Endothelial cell (in vitro differentiated cells): Measurements from ENCODE around the gene LCTL. TPM values are rescaled to one million over a fixed set of nuclear protein-coding genes. Genes with fewer than 3 reads are reported as not detected.

Experiments
- DNase-seq: peaks from one replicate; pipeline ENCODE4 v3.0.0; 2021; ENCODE audit warnings: low spot score
- H3K27ac Mint-ChIP-seq: one replicate; pipeline ENCODE4 v1.8.0; 2021; ENCODE audit warnings: mixed read lengths, inconsistent platforms; ENCODE audit not compliant: unreplicated experiment
- H3K27me3 Mint-ChIP-seq: one replicate; pipeline ENCODE4 v1.8.0; 2021; ENCODE audit warnings: mild to moderate bottlenecking, moderate library complexity, mixed read lengths, inconsistent platforms; ENCODE audit not compliant: unreplicated experiment
- H3K36me3 Mint-ChIP-seq: one replicate; pipeline ENCODE4 v1.8.0; 2021; ENCODE audit warnings: mild to moderate bottlenecking, low read depth, mixed read lengths, inconsistent platforms; ENCODE audit not compliant: unreplicated experiment
- H3K4me1 Mint-ChIP-seq: one replicate; pipeline ENCODE4 v1.8.0; 2021; ENCODE audit warnings: mild to moderate bottlenecking, mixed read lengths, inconsistent platforms; ENCODE audit not compliant: unreplicated experiment
- H3K4me3 Mint-ChIP-seq: one replicate; pipeline ENCODE4 v1.8.0; 2021; ENCODE audit warnings: mild to moderate bottlenecking, mixed read lengths, inconsistent platforms; ENCODE audit not compliant: unreplicated experiment
- H3K9me3 Mint-ChIP-seq: one replicate; pipeline ENCODE4 v1.8.0; 2021; ENCODE audit warnings: mixed read lengths, inconsistent platforms; ENCODE audit not compliant: unreplicated experiment
- CTCF ChIP-seq: fragments of 200-600 bp; sonication (generic); IDR thresholded peaks from one replicate; pipeline ENCODE4 v1.5.0; 2021; ENCODE audit warnings: antibody characterized with exemption; ENCODE audit not compliant: unreplicated experiment
- total RNA-seq: library from RNA; stranded (reverse); fragmentation: NEBNext Ultra II Directional; extraction: Animal tissue kit (Norgen Biotek cat#: 25700); gene quantifications from one replicate; pipeline ENCODE4 v1.2.1, GENCODE V29; 2021; ENCODE audit not compliant: unreplicated experiment

LCTL gene
- total RNA-seq, 1 donor from 2014 or later, result not detected

- Mint-ChIP-seq H3K27ac (peak overlapping the region; percentile 3), H3K4me1 (peaks cover 32% of the 10 kb centered on the region), H3K4me3 (peak overlapping the region; percentile 39), H3K9me3 (no peaks in the 10 kb centered on the region), H3K27me3 (peaks cover 2% of the 10 kb centered on the region), H3K36me3 (peaks cover 33% of the 10 kb centered on the region)
- TF ChIP-seq CTCF, result peak; percentile 74
- no peak for DNase-seq
These were observed 67.1 kb downstream of the LCTL start for GRCh38 chr15:66498501-66499386.

Other genes starting within 250 kb of the LCTL start
- 17.7 TPM for gene TIPIN, start 209.3 kb downstream of the LCTL start, total RNA-seq
- gene MAP2K1, start 179.1 kb downstream of the LCTL start, total RNA-seq, result 139 TPM
- 16.2 TPM for gene SNAPC5, start 68.2 kb downstream of the LCTL start, total RNA-seq
- 3,652 TPM for gene RPL4, start 61.1 kb downstream of the LCTL start, total RNA-seq
- 19.3 TPM for gene ZWILCH, start 60.7 kb downstream of the LCTL start, total RNA-seq
- gene SMAD6, start 136.2 kb upstream of the LCTL start, total RNA-seq, result 21.3 TPM